Gastrocnemius medialis (tissue), 4 donors: ENCODE data around the gene RAB6B. TPM values are rescaled to one million over a fixed set of nuclear protein-coding genes. Genes with fewer than 3 reads are reported as not detected.

Experiments used
- ATAC-seq, 2 donors: fragments of 150-250 bp; one replicate each; pipeline ENCODE4 v1.9.1; 2016
- DNase-seq, 2 donors: peaks; one replicate each; pipeline ENCODE4 v3.0.0-alpha.2; 2019
- H3K27ac ChIP-seq, 4 donors: fragments of 200-600 bp; sonication (generic); 1 replicate in 1 of 4; 2 replicates in 3 of 4; pipeline ENCODE4 v1.5.1; 2016 to 2018; ENCODE audit warnings: mild to moderate bottlenecking in 2 of 4, moderate library complexity in 1 of 4
- H3K27me3 ChIP-seq, 3 donors: fragments of 200-600 bp; sonication (generic) in 2 of 3; 1 replicate in 1 of 3; 2 replicates in 2 of 3; pipeline versions ENCODE4 v1.5.1 to v1.6.0; 2016 to 2019; ENCODE audit warnings: mild to moderate bottlenecking in 1 of 3, moderate library complexity in 1 of 3
- H3K36me3 ChIP-seq, 2 donors: fragments of 200-600 bp; sonication (generic) in 1 of 2; one replicate each; pipeline ENCODE4 v1.5.1; 2017 to 2018
- H3K4me1 ChIP-seq, 2 donors: fragments of 200-600 bp; sonication (generic) in 1 of 2; one replicate each; pipeline ENCODE4 v1.5.1; 2016 to 2017; ENCODE audit warnings: mild to moderate bottlenecking in 2 of 2
- H3K4me3 ChIP-seq, 4 donors: fragments of 200-600 bp; sonication (generic) in 3 of 4; 1 replicate in 1 of 4; 2 replicates in 3 of 4; pipeline ENCODE4 v1.5.1; 2016 to 2019; ENCODE audit warnings: mild to moderate bottlenecking in 2 of 4
- H3K9me3 ChIP-seq, 3 donors: fragments of 200-600 bp; sonication (generic) in 2 of 3; 1 replicate in 1 of 3; 2 replicates in 2 of 3; pipeline ENCODE4 v1.5.1; 2016 to 2019
- POLR2A ChIP-seq, 2 donors: fragments of 450-650 bp; IDR thresholded peaks; one replicate each; pipeline ENCODE4 v1.6.1; 2017; ENCODE audit warnings: antibody characterized with exemption in 2 of 2, mild to moderate bottlenecking in 2 of 2, moderate library complexity in 2 of 2
- in situ Hi-C, 4 donors: fragments of 200-750 bp; cut with MboI; loops; one replicate each; pipeline versions ENCODE4 v1.15.0 to v1.8.0; 2017; ENCODE audit warnings: low sequenced_read_pairs in 4 of 4
- intact Hi-C: fragments of 100-400 bp; cut with DNase I; formaldehyde crosslinking; loops from one replicate; pipeline ENCODE4 v1.15.1; 2023; ENCODE audit warnings: low total_unique reads
- total RNA-seq, 4 donors: library from RNA; depleted of rRNA; stranded (reverse); fragments of >200 nt; gene quantifications; one replicate each; pipeline versions ENCODE4 v1.1.0 to v1.2.3, GENCODE V29; 2016
- TF ChIP-seq, protein P1 (sequence below), 5 experiments: fragments of 450-650 bp in 3 of 5; fragments of 200-600 bp in 2 of 5; sonication (generic) in 2 of 5; IDR thresholded peaks in 4 of 5; conservative IDR thresholded peaks in 1 of 5; 1 replicate in 4 of 5; 2 replicates in 1 of 5; pipeline ENCODE4 v1.5.1; 2016 to 2019; ENCODE audit warnings: antibody characterized with exemption in 5 of 5, mild to moderate bottlenecking in 3 of 5, moderate library complexity in 3 of 5

The RAB6B gene
- total RNA-seq, 4 donors from 2014 or later, result 0.31 to 1.1 (median 0.72) TPM

DNA sequence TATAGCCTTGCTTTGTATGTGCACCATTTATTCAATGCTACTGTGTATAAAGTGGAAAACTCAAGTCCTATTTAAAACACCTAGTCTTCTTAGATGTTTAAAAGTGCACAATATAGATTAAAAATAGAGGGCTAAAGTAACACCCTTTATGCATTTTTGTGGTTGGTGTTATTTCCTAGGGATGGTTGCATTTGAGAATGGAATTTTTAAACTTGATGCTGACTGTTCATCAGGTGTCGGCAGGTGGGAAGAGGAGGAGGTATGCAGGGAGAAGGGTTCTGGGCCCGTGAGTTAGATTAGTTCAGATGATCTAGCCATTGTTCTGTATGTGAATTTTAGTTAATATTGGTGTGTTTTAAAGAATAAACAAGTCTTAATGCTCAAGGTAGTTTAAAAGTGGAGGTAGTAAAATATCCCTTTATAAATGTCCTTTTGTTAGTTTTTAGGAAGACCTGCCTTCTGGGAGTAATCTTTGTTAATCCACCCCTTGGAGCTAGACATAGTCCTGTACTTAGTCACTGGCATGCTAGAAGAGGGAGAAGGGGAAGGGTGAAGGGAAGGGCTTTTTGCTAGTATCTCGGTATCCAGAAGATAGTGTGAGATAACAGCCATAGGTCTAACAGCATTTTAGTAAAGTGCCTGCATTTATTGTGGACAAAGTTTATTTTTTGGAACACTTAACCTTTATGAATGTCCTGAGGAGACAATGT, 98.1 kb downstream of the RAB6B start:
- Histone ChIP-seq H3K4me1 (no peaks in the 10 kb centered on the region), H3K27me3 (no peaks in the 10 kb centered on the region), H3K27ac (no peak overlapping the region), H3K4me3 (no peak overlapping the region), H3K9me3 (no peaks in the 10 kb centered on the region), H3K36me3 (no peaks in the 10 kb centered on the region)
- intact Hi-C loops (no loop called here), in situ Hi-C loops (no loop called here)
- DNase-seq (no peak), ATAC-seq (no peak)
- TF ChIP-seq, protein P1, sequence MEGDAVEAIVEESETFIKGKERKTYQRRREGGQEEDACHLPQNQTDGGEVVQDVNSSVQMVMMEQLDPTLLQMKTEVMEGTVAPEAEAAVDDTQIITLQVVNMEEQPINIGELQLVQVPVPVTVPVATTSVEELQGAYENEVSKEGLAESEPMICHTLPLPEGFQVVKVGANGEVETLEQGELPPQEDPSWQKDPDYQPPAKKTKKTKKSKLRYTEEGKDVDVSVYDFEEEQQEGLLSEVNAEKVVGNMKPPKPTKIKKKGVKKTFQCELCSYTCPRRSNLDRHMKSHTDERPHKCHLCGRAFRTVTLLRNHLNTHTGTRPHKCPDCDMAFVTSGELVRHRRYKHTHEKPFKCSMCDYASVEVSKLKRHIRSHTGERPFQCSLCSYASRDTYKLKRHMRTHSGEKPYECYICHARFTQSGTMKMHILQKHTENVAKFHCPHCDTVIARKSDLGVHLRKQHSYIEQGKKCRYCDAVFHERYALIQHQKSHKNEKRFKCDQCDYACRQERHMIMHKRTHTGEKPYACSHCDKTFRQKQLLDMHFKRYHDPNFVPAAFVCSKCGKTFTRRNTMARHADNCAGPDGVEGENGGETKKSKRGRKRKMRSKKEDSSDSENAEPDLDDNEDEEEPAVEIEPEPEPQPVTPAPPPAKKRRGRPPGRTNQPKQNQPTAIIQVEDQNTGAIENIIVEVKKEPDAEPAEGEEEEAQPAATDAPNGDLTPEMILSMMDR (IDR thresholded peaks at IDR 0.05 in 4 of 5, conservative IDR thresholded peaks at IDR 0.05 in 1 of 5), result no peak
- no peak for TF ChIP-seq POLR2A (IDR thresholded peaks at IDR 0.05)

DNA sequence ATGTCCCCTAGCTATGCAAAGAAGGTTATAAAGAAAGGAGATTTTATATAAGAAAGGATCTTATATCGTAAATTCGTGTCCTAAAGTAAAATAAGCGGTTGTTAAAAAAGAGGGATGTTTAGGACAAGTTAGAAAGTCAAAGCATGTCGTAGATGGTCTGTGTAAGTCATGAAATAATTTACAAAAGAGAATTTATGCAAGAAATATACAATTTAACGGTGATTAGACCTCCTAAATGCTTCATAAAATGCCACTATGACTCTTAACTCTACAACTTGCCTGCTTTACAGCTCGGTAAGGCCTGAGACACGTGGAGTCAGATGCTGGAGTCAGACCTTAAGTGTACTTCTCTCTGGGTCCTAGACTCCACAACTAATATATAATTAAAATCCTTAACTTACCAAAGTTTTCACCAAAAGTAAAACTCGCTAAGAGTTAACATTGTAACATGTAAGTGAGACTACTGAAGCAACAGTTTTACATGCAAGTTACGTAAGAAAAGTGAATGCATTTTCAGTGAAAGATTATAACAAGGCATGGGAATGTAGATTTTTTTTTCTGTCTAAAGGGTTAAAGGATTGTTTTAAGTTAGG, 103.4 kb downstream of the RAB6B start:
- intact Hi-C loops, result no loop called here

DNA sequence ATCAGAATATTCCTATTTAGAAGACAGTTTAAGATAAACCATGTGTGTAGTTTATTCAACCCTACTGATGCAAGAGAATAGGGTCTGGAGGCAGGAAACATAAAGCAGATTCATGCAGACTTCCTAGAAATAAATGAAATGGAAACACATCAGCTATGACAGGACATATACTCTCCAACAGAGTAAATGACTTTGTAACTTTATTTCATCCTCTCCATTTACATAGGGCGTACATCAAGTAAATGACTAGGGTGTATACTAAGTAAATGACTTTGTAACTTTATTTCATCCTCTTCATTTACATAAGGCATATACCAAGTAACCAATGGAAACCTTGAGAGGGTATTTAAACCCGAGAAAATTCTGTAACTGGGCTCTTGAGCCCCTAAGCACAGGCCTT, 107.7 kb downstream of the RAB6B start:
- TF ChIP-seq, protein P1 (IDR thresholded peaks at IDR 0.05 in 4 of 5, conservative IDR thresholded peaks at IDR 0.05 in 1 of 5), result no peak
- no peak for TF ChIP-seq POLR2A (IDR thresholded peaks at IDR 0.05)
- DNase-seq (no peak), ATAC-seq (no peak)
- in situ Hi-C loops (no loop called here), intact Hi-C loops (no loop called here)
- Histone ChIP-seq H3K4me3 (no peak overlapping the region), H3K27me3 (no peaks in the 10 kb centered on the region), H3K4me1 (no peaks in the 10 kb centered on the region), H3K9me3 (no peaks in the 10 kb centered on the region), H3K27ac (no peak overlapping the region), H3K36me3 (no peaks in the 10 kb centered on the region)

More for the DNA sequence above, 103.4 kb downstream of the RAB6B start:
- Histone ChIP-seq H3K36me3 (no peaks in the 10 kb centered on the region), H3K27me3 (no peaks in the 10 kb centered on the region), H3K9me3 (no peaks in the 10 kb centered on the region), H3K4me1 (no peaks in the 10 kb centered on the region), H3K27ac (no peak overlapping the region), H3K4me3 (no peak overlapping the region)
- no peak for ATAC-seq
- DNase-seq, result no peak
- in situ Hi-C loops, result no loop called here
- TF ChIP-seq, protein P1 (IDR thresholded peaks at IDR 0.05 in 4 of 5, conservative IDR thresholded peaks at IDR 0.05 in 1 of 5), result no peak
- no peak for TF ChIP-seq POLR2A (IDR thresholded peaks at IDR 0.05)

DNA sequence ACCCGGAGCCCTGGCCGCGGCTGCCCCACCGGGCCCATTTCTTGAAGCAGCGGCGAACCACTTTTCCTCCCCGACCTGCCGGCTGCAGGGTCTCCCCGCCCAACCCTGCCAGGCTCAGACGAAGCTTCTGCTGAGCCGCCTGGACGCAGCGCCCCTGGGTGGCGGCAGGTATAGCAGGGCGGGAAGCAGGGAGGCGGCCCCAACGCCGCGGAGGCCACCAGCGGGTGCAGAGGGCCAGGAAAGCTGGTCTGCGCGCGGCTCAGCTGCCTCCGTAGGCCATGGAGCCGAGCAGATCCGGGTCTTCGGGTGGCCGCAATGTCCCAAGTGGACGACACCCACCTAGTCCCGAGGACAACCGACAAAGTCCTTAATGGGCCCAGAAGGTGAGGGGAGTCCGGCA, 111.9 kb downstream of the RAB6B start:
- ATAC-seq, result no peak

More for the DNA sequence above, 111.9 kb downstream of the RAB6B start:
- intact Hi-C loops (no loop called here), in situ Hi-C loops (no loop called here)
- Histone ChIP-seq H3K36me3 (no peaks in the 10 kb centered on the region), H3K4me1 (no peaks in the 10 kb centered on the region), H3K27me3 (no peaks in the 10 kb centered on the region), H3K4me3 (no peak overlapping the region), H3K27ac (no peak overlapping the region), H3K9me3 (no peaks in the 10 kb centered on the region)
- no peak for DNase-seq
- no peak for TF ChIP-seq POLR2A (IDR thresholded peaks at IDR 0.05)
- TF ChIP-seq, protein P1 (IDR thresholded peaks at IDR 0.05 in 4 of 5, conservative IDR thresholded peaks at IDR 0.05 in 1 of 5), result no peak
